SU-DHL-6 (cell line): ENCODE measurements around the gene ZMAT3.

Source experiments
- H2AFZ ChIP-seq: fragments of 200-600 bp; sonication (generic); 2 replicates; pipeline ENCODE4 v1.6.1; 2014; ENCODE audit warnings: low read depth, mild to moderate bottlenecking, moderate library complexity, mixed read lengths, antibody characterized with exemption, low read length; ENCODE audit not compliant: severe bottlenecking
- H3F3A ChIP-seq: fragments of 200-600 bp; shearing (Covaris generic); 2 replicates; pipeline ENCODE4 v1.6.0; 2016; ENCODE audit warnings: antibody characterized with exemption, mild to moderate bottlenecking; ENCODE audit not compliant: insufficient read depth
- H3K27ac ChIP-seq: fragments of 200-600 bp; sonication (generic); 2 replicates; pipeline ENCODE4 v1.5.1; 2016; ENCODE audit warnings: low read depth, mild to moderate bottlenecking, low read length, moderate library complexity, mixed read lengths
- H3K27me3 ChIP-seq: fragments of 200-600 bp; sonication (generic), shearing (Covaris generic); 2 replicates; pipeline ENCODE4 v1.6.0; 2014; ENCODE audit warnings: mild to moderate bottlenecking, low read length
- H3K36me3 ChIP-seq: fragments of 200-600 bp; sonication (generic); 2 replicates; pipeline ENCODE4 v1.6.1; 2014; ENCODE audit warnings: mild to moderate bottlenecking, low read length, mixed read lengths
- H3K4me2 ChIP-seq: fragments of 300-600, 200-600 bp; shearing (Covaris generic), sonication (generic); 2 replicates; pipeline ENCODE4 v1.6.0; 2014; ENCODE audit warnings: low read length, low read depth, mild to moderate bottlenecking; ENCODE audit not compliant: poor library complexity, severe bottlenecking
- H3K4me3 ChIP-seq: fragments of 200-600 bp; sonication (generic); 2 replicates; pipeline ENCODE4 v1.5.1; 2014; ENCODE audit warnings: antibody characterized with exemption, low read length, mild to moderate bottlenecking, mixed read lengths; ENCODE audit not compliant: insufficient read depth, poor library complexity, severe bottlenecking
- H3K79me2 ChIP-seq: fragments of 200-600 bp; sonication (generic); 2 replicates; pipeline ENCODE4 v1.6.1; 2014; ENCODE audit warnings: mild to moderate bottlenecking, low read length, moderate library complexity; ENCODE audit not compliant: insufficient read depth
- H3K9ac ChIP-seq: fragments of 200-600 bp; sonication (generic); 2 replicates; pipeline ENCODE4 v1.7.0; 2014; ENCODE audit warnings: mild to moderate bottlenecking, low read length
- H3K9me2 ChIP-seq: fragments of 200-600 bp; sonication (generic); replicated peaks from 2 replicates; pipeline ENCODE4 v1.6.1; 2014; ENCODE audit warnings: low read length; ENCODE audit not compliant: insufficient read depth
- H3K9me3 ChIP-seq: fragments of 200-600 bp; sonication (generic); 2 replicates; pipeline ENCODE4 v1.6.1; 2014; ENCODE audit warnings: low read length, mixed read lengths; ENCODE audit not compliant: insufficient read depth
- H4K20me1 ChIP-seq: fragments of 200-600 bp; sonication (generic); 2 replicates; pipeline ENCODE4 v1.6.1; 2014; ENCODE audit warnings: low read depth, mild to moderate bottlenecking, antibody characterized with exemption, low read length, moderate library complexity, mixed read lengths
- EZH2phosphoT487 ChIP-seq: fragments of 200-600 bp; sonication (generic), shearing (Covaris generic); conservative IDR thresholded peaks from 2 replicates; pipeline ENCODE4 v1.6.1; 2018; ENCODE audit warnings: mild to moderate bottlenecking, antibody characterized with exemption, low read length, moderate library complexity, mixed read lengths
- TF ChIP-seq, protein P1 (sequence below): fragments of 200-600 bp; sonication (generic); IDR thresholded peaks from one replicate; pipeline ENCODE4 v1.5.1; 2017; ENCODE audit warnings: antibody characterized with exemption, mild to moderate bottlenecking, low read length, moderate library complexity; ENCODE audit not compliant: insufficient read depth, poor library complexity, severe bottlenecking

ZMAT3 gene

GRCh38 chr3:178987745-178988144 is 83.9 kb downstream of the ZMAT3 start:
- no peaks in the 10 kb centered on the region; the same call in 1 of the 2 replicates for H3K36me3 ChIP-seq
- H3K4me2 ChIP-seq: no peak overlapping the region

DNA sequence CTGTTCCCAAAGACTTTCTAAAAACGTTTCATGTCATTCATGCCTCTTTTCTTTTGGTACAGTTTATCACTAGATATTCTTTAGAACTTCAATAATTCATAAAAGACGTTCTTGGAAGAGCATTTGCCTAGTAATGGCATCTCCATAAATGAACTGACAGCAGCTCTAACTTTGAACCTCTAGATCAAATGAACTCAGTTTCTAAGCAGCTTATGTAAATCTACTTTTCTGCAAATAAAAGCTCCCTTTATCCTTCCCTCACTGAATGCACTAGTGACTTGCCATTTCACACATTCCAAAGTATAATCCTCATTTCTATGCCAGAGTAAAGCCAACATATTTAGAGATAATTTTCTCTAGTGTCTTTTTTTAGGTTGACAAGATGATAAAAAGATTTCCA is 85.2 kb downstream of the ZMAT3 start:
- no peak overlapping the region for H2AFZ ChIP-seq
- no peak overlapping the region for H3K27ac ChIP-seq
- no peaks in the 10 kb centered on the region for H3K27me3 ChIP-seq
- H4K20me1 ChIP-seq: no peaks in the 10 kb centered on the region
- H3K4me2 ChIP-seq: no peak overlapping the region
- H3K9me3 ChIP-seq: peaks cover 46% of the 10 kb centered on the region; the same call in 1 of the 2 replicates
- no peak overlapping the region for H3K9ac ChIP-seq
- H3K4me3 ChIP-seq: no peak overlapping the region
- no peaks in the 10 kb centered on the region for H3K9me2 ChIP-seq
- no peaks in the 10 kb centered on the region for H3F3A ChIP-seq
- TF ChIP-seq EZH2phosphoT487: no peak
- TF ChIP-seq, protein P1, sequence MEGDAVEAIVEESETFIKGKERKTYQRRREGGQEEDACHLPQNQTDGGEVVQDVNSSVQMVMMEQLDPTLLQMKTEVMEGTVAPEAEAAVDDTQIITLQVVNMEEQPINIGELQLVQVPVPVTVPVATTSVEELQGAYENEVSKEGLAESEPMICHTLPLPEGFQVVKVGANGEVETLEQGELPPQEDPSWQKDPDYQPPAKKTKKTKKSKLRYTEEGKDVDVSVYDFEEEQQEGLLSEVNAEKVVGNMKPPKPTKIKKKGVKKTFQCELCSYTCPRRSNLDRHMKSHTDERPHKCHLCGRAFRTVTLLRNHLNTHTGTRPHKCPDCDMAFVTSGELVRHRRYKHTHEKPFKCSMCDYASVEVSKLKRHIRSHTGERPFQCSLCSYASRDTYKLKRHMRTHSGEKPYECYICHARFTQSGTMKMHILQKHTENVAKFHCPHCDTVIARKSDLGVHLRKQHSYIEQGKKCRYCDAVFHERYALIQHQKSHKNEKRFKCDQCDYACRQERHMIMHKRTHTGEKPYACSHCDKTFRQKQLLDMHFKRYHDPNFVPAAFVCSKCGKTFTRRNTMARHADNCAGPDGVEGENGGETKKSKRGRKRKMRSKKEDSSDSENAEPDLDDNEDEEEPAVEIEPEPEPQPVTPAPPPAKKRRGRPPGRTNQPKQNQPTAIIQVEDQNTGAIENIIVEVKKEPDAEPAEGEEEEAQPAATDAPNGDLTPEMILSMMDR: no peak
- no peaks in the 10 kb centered on the region for H3K79me2 ChIP-seq
- H3K36me3 ChIP-seq: no peaks in the 10 kb centered on the region; the same call in 1 of the 2 replicates

More at GRCh38 chr3:178987745-178988144, 83.9 kb downstream of the ZMAT3 start:
- Histone ChIP-seq H3K9ac (no peak overlapping the region), H2AFZ (no peak overlapping the region), H3K27me3 (no peaks in the 10 kb centered on the region), H3F3A (no peaks in the 10 kb centered on the region), H3K27ac (no peak overlapping the region), H3K4me3 (no peak overlapping the region), H4K20me1 (no peaks in the 10 kb centered on the region), H3K79me2 (no peaks in the 10 kb centered on the region), H3K9me2 (no peaks in the 10 kb centered on the region), H3K9me3 (peaks cover 46% of the 10 kb centered on the region; the same call in 1 of the 2 replicates)
- TF ChIP-seq, protein P1: no peak
- no peak for TF ChIP-seq EZH2phosphoT487

GRCh38 chr3:178982137-178982536 is 89.5 kb downstream of the ZMAT3 start:
- H3K27me3 ChIP-seq: no peaks in the 10 kb centered on the region
- no peaks in the 10 kb centered on the region for H3K36me3 ChIP-seq
- no peaks in the 10 kb centered on the region for H3F3A ChIP-seq
- no peaks in the 10 kb centered on the region for H4K20me1 ChIP-seq
- no peak overlapping the region for H3K27ac ChIP-seq
- H3K9me3 ChIP-seq: peaks cover 10% of the 10 kb centered on the region; the same call in 1 of the 2 replicates
- no peak overlapping the region for H3K4me2 ChIP-seq
- no peaks in the 10 kb centered on the region for H3K9me2 ChIP-seq
- H3K79me2 ChIP-seq: no peaks in the 10 kb centered on the region
- TF ChIP-seq, protein P1: no peak
- no peak for TF ChIP-seq EZH2phosphoT487
- no peak overlapping the region for H3K9ac ChIP-seq
- H3K4me3 ChIP-seq: no peak overlapping the region
- no peak overlapping the region for H2AFZ ChIP-seq
